HG02759 (cell line): ENCODE data around the gene TMIE.

Experiments used
- ATAC-seq: cut with Tn5 transposase; IDR thresholded peaks from one replicate; pipeline ENCODE4 v1.9.1; 2021; ENCODE audit warnings: mild to moderate bottlenecking, moderate library complexity; ENCODE audit not compliant: unreplicated experiment

Gene TMIE

GRCh38 chr3:46668591-46668990 lies 32.6 kb upstream of the TMIE start:
- no peak for ATAC-seq

- ATAC-seq, result no peak
These were observed 31.8 kb upstream of the TMIE start for GRCh38 chr3:46669191-46669999.

- no peak for ATAC-seq
These were observed 30.9 kb upstream of the TMIE start for GRCh38 chr3:46670000-46670890.

- no peak for ATAC-seq
These were observed 30.2 kb upstream of the TMIE start for GRCh38 chr3:46670891-46671427.

GRCh38 chr3:46671541-46672348 lies 29.4 kb upstream of the TMIE start:
- no peak for ATAC-seq

GRCh38 chr3:46672349-46672695 lies 28.9 kb upstream of the TMIE start:
- no peak for ATAC-seq

- no peak for ATAC-seq
These were observed 27.8 kb upstream of the TMIE start for GRCh38 chr3:46673151-46674030.

- no peak for ATAC-seq
These were observed 27.0 kb upstream of the TMIE start for GRCh38 chr3:46674031-46674845.

GRCh38 chr3:46675426-46675825 lies 25.8 kb upstream of the TMIE start:
- ATAC-seq, result no peak

GRCh38 chr3:46675843-46676567 lies 25.2 kb upstream of the TMIE start:
- ATAC-seq, result no peak

GRCh38 chr3:46676601-46677410 lies 24.4 kb upstream of the TMIE start:
- no peak for ATAC-seq

GRCh38 chr3:46677411-46677726 lies 23.8 kb upstream of the TMIE start:
- no peak for ATAC-seq

GRCh38 chr3:46678280-46678679 lies 22.9 kb upstream of the TMIE start:
- no peak for ATAC-seq

- no peak for ATAC-seq
These were observed 21.5 kb upstream of the TMIE start for GRCh38 chr3:46679681-46680080.

- no peak for ATAC-seq
These were observed 20.8 kb upstream of the TMIE start for GRCh38 chr3:46680298-46680826.

- no peak for ATAC-seq
These were observed 19.8 kb upstream of the TMIE start for GRCh38 chr3:46681387-46681786.

GRCh38 chr3:46681856-46682540 lies 19.2 kb upstream of the TMIE start:
- ATAC-seq, result no peak
